OCI-LY3 (cell line): ENCODE measurements around the gene KCTD5.

Source experiments
- EZH2phosphoT487 ChIP-seq: fragments of 200-600 bp; shearing (Covaris generic); IDR thresholded peaks from 2 replicates; pipeline ENCODE4 v1.6.1; 2018; ENCODE audit warnings: antibody characterized with exemption, mixed run types, low read depth
- TF ChIP-seq, protein P1 (sequence below): fragments of 200-600, 300-600 bp; sonication (generic); IDR thresholded peaks from 2 replicates; pipeline ENCODE4 v1.5.1; 2014; ENCODE audit warnings: antibody characterized with exemption, low read length, low read depth

DNA sequence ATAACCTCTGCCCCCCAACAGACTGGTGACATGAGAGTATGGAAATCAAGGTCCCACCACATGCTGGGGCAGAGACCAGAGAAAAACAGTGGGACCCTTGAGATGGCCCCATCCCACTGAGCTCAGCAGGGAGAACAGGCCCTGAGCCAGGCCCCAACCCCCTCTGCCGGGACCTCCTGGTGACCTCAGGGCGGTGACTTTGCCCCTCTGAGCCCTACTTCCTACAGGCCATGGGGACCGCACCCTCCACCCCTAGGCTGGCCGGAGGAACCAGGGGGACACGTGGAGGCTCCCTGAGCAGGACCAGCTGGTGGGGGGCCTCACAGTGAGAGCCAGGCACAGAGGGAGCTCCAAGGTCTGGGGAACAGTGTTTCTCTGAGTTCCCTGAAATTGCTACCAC lies 56.3 kb downstream of the KCTD5 start:
- TF ChIP-seq, protein P1, sequence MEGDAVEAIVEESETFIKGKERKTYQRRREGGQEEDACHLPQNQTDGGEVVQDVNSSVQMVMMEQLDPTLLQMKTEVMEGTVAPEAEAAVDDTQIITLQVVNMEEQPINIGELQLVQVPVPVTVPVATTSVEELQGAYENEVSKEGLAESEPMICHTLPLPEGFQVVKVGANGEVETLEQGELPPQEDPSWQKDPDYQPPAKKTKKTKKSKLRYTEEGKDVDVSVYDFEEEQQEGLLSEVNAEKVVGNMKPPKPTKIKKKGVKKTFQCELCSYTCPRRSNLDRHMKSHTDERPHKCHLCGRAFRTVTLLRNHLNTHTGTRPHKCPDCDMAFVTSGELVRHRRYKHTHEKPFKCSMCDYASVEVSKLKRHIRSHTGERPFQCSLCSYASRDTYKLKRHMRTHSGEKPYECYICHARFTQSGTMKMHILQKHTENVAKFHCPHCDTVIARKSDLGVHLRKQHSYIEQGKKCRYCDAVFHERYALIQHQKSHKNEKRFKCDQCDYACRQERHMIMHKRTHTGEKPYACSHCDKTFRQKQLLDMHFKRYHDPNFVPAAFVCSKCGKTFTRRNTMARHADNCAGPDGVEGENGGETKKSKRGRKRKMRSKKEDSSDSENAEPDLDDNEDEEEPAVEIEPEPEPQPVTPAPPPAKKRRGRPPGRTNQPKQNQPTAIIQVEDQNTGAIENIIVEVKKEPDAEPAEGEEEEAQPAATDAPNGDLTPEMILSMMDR = no peak
- TF ChIP-seq EZH2phosphoT487 = no peak
